Endothelial cell of umbilical vein (primary cell): Measurements from ENCODE around the gene CCDC70. TPM values are rescaled to one million over a fixed set of nuclear protein-coding genes. Genes with fewer than 3 reads are reported as not detected.

ENCODE experiments used
- BruUV-seq: library from RNA; stranded (reverse); fragments of 400-500 nt; replicated peaks from 2 replicates; lab custom pipeline; 2021; lab: Mats Ljungman, UMichigan
- CTCF ChIA-PET: fragments of 300-600, 350-600 bp; sonication (Branson Sonifier 250); formaldehyde crosslinking; loops from one replicate; lab custom pipeline; 2021; ENCODE audit warnings: antibody characterized with exemption, inconsistent platforms; lab: Charles Lee
- POLR2A ChIA-PET: fragments of 300-600, 350-600 bp; sonication (Branson Sonifier 250); formaldehyde crosslinking; loops from one replicate; lab custom pipeline; 2021; ENCODE audit warnings: antibody characterized with exemption, inconsistent platforms; lab: Charles Lee
- DNase-seq: peaks from one replicate; pipeline ENCODE4 v3.0.0-alpha.2; 2011; ENCODE audit warnings: low read depth, low spot score
- FAIRE-seq: peaks from 2 replicates; lab custom pipeline; 2011; peaks lifted over from hg19 to GRCh38; lab: Jason Lieb, UNC
- H2AFZ ChIP-seq: 2 replicates; pipeline ENCODE4 v1.6.0; 2012; ENCODE audit warnings: low read depth, low read length, control low read depth, inconsistent platforms
- H3K27ac ChIP-seq: 2 replicates; pipeline ENCODE4 v1.5.1; 2011; ENCODE audit warnings: low read depth, mild to moderate bottlenecking, control low read depth, low read length, moderate library complexity; ENCODE audit not compliant: insufficient read depth
- H3K27me3 ChIP-seq, 2 experiments: 2 replicates each; pipeline versions ENCODE4 v1.6.0 to v1.6.1; 2011; ENCODE audit warnings: low read length in 2 of 2, mixed read lengths in 1 of 2; ENCODE audit not compliant: control insufficient read depth in 2 of 2, insufficient read depth in 2 of 2
- H3K36me3 ChIP-seq, 2 experiments: 2 replicates in 1 of 2; 3 replicates in 1 of 2; pipeline ENCODE4 v1.5.1; 2011; ENCODE audit warnings: low read length in 2 of 2, mild to moderate bottlenecking in 1 of 2, moderate library complexity in 1 of 2; ENCODE audit not compliant: control insufficient read depth in 2 of 2, insufficient read depth in 2 of 2; ENCODE audit errors: extremely low read depth in 1 of 2
- H3K4me1 ChIP-seq: 3 replicates; pipeline ENCODE4 v1.5.1; 2011; ENCODE audit warnings: mild to moderate bottlenecking, low read length; ENCODE audit not compliant: control insufficient read depth, insufficient read depth; ENCODE audit errors: extremely low read depth
- H3K4me2 ChIP-seq: 2 replicates; pipeline ENCODE4 v1.6.1; 2011; ENCODE audit warnings: low read length, control low read depth, mixed read lengths; ENCODE audit not compliant: insufficient read depth
- H3K4me3 ChIP-seq, 3 experiments: fragments of 200-600 bp in 1 of 3; sonication (generic), shearing (Covaris generic) in 1 of 3; replicated peaks in 1 of 3; 2 replicates each; pipeline ENCODE4 v1.5.1; 2011 to 2016; ENCODE audit warnings: control low read depth in 3 of 3, low read length in 3 of 3, mild to moderate bottlenecking in 2 of 3, inconsistent platforms in 1 of 3, low read depth in 1 of 3, moderate library complexity in 1 of 3; ENCODE audit not compliant: insufficient read depth in 1 of 3
- H3K79me2 ChIP-seq: 2 replicates; pipeline ENCODE4 v1.6.0; 2012; ENCODE audit warnings: low read length, inconsistent platforms; ENCODE audit not compliant: control insufficient read depth, insufficient read depth
- H3K9ac ChIP-seq: replicated peaks from 2 replicates; pipeline ENCODE3; 2011; ENCODE audit warnings: low read length, control low read depth; ENCODE audit not compliant: insufficient read depth; ENCODE audit errors: extremely low read depth
- H3K9me1 ChIP-seq: replicated peaks from 3 replicates; pipeline ENCODE4 v1.6.0; 2011; ENCODE audit warnings: mild to moderate bottlenecking, low read length; ENCODE audit not compliant: control insufficient read depth, insufficient read depth; ENCODE audit errors: extremely low read depth
- H3K9me3 ChIP-seq: replicated peaks from 2 replicates; pipeline ENCODE4 v1.5.1; 2012; ENCODE audit warnings: low read length, inconsistent platforms; ENCODE audit not compliant: control insufficient read depth, insufficient read depth
- H4K20me1 ChIP-seq: replicated peaks from 2 replicates; pipeline ENCODE3; 2011; ENCODE audit warnings: mild to moderate bottlenecking, low read length; ENCODE audit not compliant: control insufficient read depth, insufficient read depth; ENCODE audit errors: extremely low read depth
- CTCF ChIP-seq, 2 donors: IDR thresholded peaks; 1 replicate in 1 of 2; 2 replicates in 1 of 2; pipeline ENCODE4 v1.5.1; 2011; ENCODE audit warnings: low read length in 2 of 2, mild to moderate bottlenecking in 2 of 2, moderate library complexity in 2 of 2, control low read depth in 1 of 2, inconsistent platforms in 1 of 2, low read depth in 1 of 2; ENCODE audit not compliant: insufficient read depth in 1 of 2; ENCODE audit errors: extremely low read depth in 1 of 2
- EZH2 ChIP-seq: IDR thresholded peaks from 2 replicates; pipeline ENCODE4 v1.6.1; 2012; ENCODE audit warnings: borderline replicate concordance, low read depth, mild to moderate bottlenecking, moderate library complexity, low read length, inconsistent platforms; ENCODE audit not compliant: severe bottlenecking
- FOS ChIP-seq: IDR thresholded peaks from 2 replicates; pipeline ENCODE4 v1.6.1; 2011; ENCODE audit warnings: mild to moderate bottlenecking, low read length, moderate library complexity, borderline replicate concordance; ENCODE audit not compliant: insufficient read depth
- GATA2 ChIP-seq: IDR thresholded peaks from 2 replicates; pipeline ENCODE4 v1.7.0; 2011; ENCODE audit warnings: low read depth, mild to moderate bottlenecking, moderate library complexity, mixed read lengths, low read length; ENCODE audit not compliant: insufficient read length, insufficient read depth
- JUN ChIP-seq: IDR thresholded peaks from 2 replicates; pipeline ENCODE4 v1.6.1; 2011; ENCODE audit warnings: borderline replicate concordance, low read depth; ENCODE audit not compliant: insufficient read length, insufficient read depth
- MAX ChIP-seq: IDR thresholded peaks from 2 replicates; pipeline ENCODE4 v1.6.1; 2011; ENCODE audit not compliant: insufficient read depth, insufficient read length
- MYC ChIP-seq: IDR thresholded peaks from one replicate; pipeline ENCODE4 v1.6.1; 2011; ENCODE audit warnings: mild to moderate bottlenecking, low read depth, low read length
- POLR2A ChIP-seq: IDR thresholded peaks from 2 replicates; pipeline ENCODE4 v1.6.1; 2012; ENCODE audit warnings: low read depth, mild to moderate bottlenecking, control low read depth, low read length
- POLR2AphosphoS5 ChIP-seq: IDR thresholded peaks from 2 replicates; pipeline ENCODE4 v1.6.1; 2012; ENCODE audit warnings: low read depth, mild to moderate bottlenecking, control low read depth, low read length, moderate library complexity; ENCODE audit not compliant: insufficient read depth
- dilution Hi-C: fragments of 300-500 bp; cut with MboI; formaldehyde crosslinking; loops from one replicate; pipeline ENCODE4 v1.15.0; 2019; ENCODE audit warnings: low sequenced_read_pairs; ENCODE audit not compliant: extremely low pct_ligation_motif_present
- intact Hi-C: fragments of 100-400 bp; cut with micrococcal nuclease; formaldehyde crosslinking; loops from one replicate; pipeline ENCODE4 v1.10.0; 2022
- polyA plus RNA-seq, 4 experiments: library from polyadenylated mRNA; depleted of rRNA in 3 of 4; stranded (reverse) in 3 of 4; unstranded in 1 of 4; fragments of >200 nt; gene quantifications; 2 replicates each; pipeline versions ENCODE4 v1.2.1 to v1.2.3, GENCODE V29; 2011 to 2012; ENCODE audit warnings: missing spikeins in 1 of 4
- total RNA-seq: library from RNA; stranded (reverse); gene quantifications from 2 replicates; pipeline ENCODE4 v1.2.3, GENCODE V29; 2021

The CCDC70 gene
- total and polyA plus RNA-seq, 2 donors (not counting 3 experiments of a cell fraction or from before 2014, with no cell fraction given), result not detected

GRCh38 chr13:51873117-51873798 lies 11.5 kb downstream of the CCDC70 start:
- intact Hi-C loops, result no loop called here
- Histone ChIP-seq H3K9me3 (no peaks in the 10 kb centered on the region), H3K79me2 (no peaks in the 10 kb centered on the region), H3K4me3 (no peak overlapping the region), H3K9me1 (no peaks in the 10 kb centered on the region), H3K27me3 (peaks cover 6 to 22% of the 10 kb centered on the region in 2 experiments), H3K9ac (no peak overlapping the region), H2AFZ (no peak overlapping the region), H3K27ac (no peak overlapping the region), H3K4me1 (no peaks in the 10 kb centered on the region), H3K36me3 (no peaks in the 10 kb centered on the region), H4K20me1 (no peaks in the 10 kb centered on the region), H3K4me2 (no peak overlapping the region)
- FAIRE-seq (no peak), DNase-seq (no peak)
- dilution Hi-C loops, result no loop called here
- CTCF ChIA-PET, result interaction anchor here (1.4 to 1.9 kb wide), 3 partner anchors 22 to 28 kb away, joined by 3 to 5 read pairs (median 4); partner anchors contain the start of gene TMEM272
- POLR2A ChIA-PET, result no interaction called here
- TF ChIP-seq MYC (no peak), JUN (no peak), EZH2 (no peak), FOS (no peak), CTCF (IDR thresholded peaks at IDR 0.05; ENCODE audit: extremely low read depth in 1 of 2, insufficient read depth in 1 of 2, low read depth in 1 of 2, low read length in 2 of 2) (no peak), POLR2A (no peak), GATA2 (no peak), POLR2AphosphoS5 (no peak), MAX (no peak)
- no TSS peak for BruUV-seq
